GM15510 (cell line): Measurements from ENCODE around the gene FTH1.

Experiments
- POLR2A ChIP-seq: IDR thresholded peaks from 3 replicates; pipeline ENCODE4 v1.6.1; 2011; ENCODE audit warnings: borderline replicate concordance; ENCODE audit not compliant: insufficient read length; ENCODE audit errors: extremely low read depth

FTH1 gene

GRCh38 chr11:61947486-61948210, 19.8 kb downstream of the FTH1 start:
- no peak for TF ChIP-seq POLR2A

GRCh38 chr11:61946894-61947293, 20.5 kb downstream of the FTH1 start:
- TF ChIP-seq POLR2A = no peak

GRCh38 chr11:61945191-61945590, 22.2 kb downstream of the FTH1 start:
- TF ChIP-seq POLR2A = no peak

- TF ChIP-seq POLR2A = no peak
Observed at GRCh38 chr11:61940466-61940865, 27.0 kb downstream of the FTH1 start.

GRCh38 chr11:61935861-61936260, 31.6 kb downstream of the FTH1 start:
- TF ChIP-seq POLR2A = no peak

GRCh38 chr11:61930933-61931332, 36.5 kb downstream of the FTH1 start:
- TF ChIP-seq POLR2A = no peak

- TF ChIP-seq POLR2A = no peak
Observed at GRCh38 chr11:61928606-61929005, 38.8 kb downstream of the FTH1 start.

GRCh38 chr11:61927501-61927900, 39.9 kb downstream of the FTH1 start:
- TF ChIP-seq POLR2A = no peak

- no peak for TF ChIP-seq POLR2A
Observed at GRCh38 chr11:61926235-61926634, 41.2 kb downstream of the FTH1 start.

- no peak for TF ChIP-seq POLR2A
Observed at GRCh38 chr11:61925736-61926135, 41.7 kb downstream of the FTH1 start.

- no peak for TF ChIP-seq POLR2A
Observed at GRCh38 chr11:61924064-61924455, 43.4 kb downstream of the FTH1 start.

- no peak for TF ChIP-seq POLR2A
Observed at GRCh38 chr11:61923166-61924063, 44.0 kb downstream of the FTH1 start.

- TF ChIP-seq POLR2A = no peak
Observed at GRCh38 chr11:61922539-61922938, 44.9 kb downstream of the FTH1 start.

GRCh38 chr11:61921446-61921845, 46.0 kb downstream of the FTH1 start:
- TF ChIP-seq POLR2A = no peak

- TF ChIP-seq POLR2A = no peak
Observed at GRCh38 chr11:61919705-61920631, 47.5 kb downstream of the FTH1 start.
